Measurements from ENCODE around the gene GRIFIN. TPM values are rescaled to one million over a fixed set of nuclear protein-coding genes. Genes with fewer than 3 reads are reported as not detected.

GRIFIN gene
- total RNA-seq, 1 donor from 2014 or later, result not detected

DNA sequence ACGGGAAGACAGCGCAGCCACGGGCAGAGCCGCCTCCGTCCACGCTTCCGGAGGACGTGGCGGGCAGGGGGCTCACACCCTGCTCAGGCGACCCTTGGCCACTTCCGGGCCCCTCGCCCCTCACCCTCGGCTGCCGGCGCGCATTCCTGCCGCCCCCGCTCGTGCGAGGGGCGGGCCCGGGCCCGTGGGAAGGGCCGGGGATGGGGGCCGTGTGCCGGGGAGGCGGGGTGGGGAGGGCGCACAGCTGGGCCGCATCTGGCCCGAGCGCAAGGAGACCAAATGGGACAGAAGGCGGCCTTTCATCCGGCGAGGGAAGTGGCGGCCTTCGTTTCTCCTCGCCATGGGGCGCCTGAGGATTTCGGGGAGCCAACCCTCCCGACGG is 42.5 kb upstream of the GRIFIN start:
- Mint-ChIP-seq H3K4me1 (ENCODE audit: low read depth) (peaks cover 35% of the 10 kb centered on the region), H3K9me3 (no peaks in the 10 kb centered on the region), H3K36me3 (ENCODE audit: low read depth) (peaks cover 2% of the 10 kb centered on the region), H3K27me3 (ENCODE audit: insufficient read depth) (no peaks in the 10 kb centered on the region), H3K4me3 (peak overlapping the region; percentile 69), H3K27ac (no peak overlapping the region)
- intact Hi-C loops (cut with micrococcal nuclease), result loop anchor here (1.0 kb wide), 4 partner anchors 10 to 113 kb away; partner anchors contain the start of genes BRAT1 and TTYH3
- DNase-seq (ENCODE audit: low spot score), result no peak

- Mint-ChIP-seq H3K27me3 (ENCODE audit: insufficient read depth) (peaks cover under 1% of the 10 kb centered on the region), H3K4me3 (peak overlapping the region; percentile 64), H3K27ac (peak overlapping the region; percentile 57), H3K36me3 (ENCODE audit: low read depth) (peaks cover 2% of the 10 kb centered on the region), H3K4me1 (ENCODE audit: low read depth) (peaks cover 35% of the 10 kb centered on the region), H3K9me3 (no peaks in the 10 kb centered on the region)
- intact Hi-C loops (cut with micrococcal nuclease), result no loop called here
- no peak for DNase-seq (ENCODE audit: low spot score)
These were observed 41.7 kb upstream of the GRIFIN start for GRCh38 chr7:2517678-2518507.

- peaks cover 5% of the 10 kb centered on the region for H3K27me3 Mint-ChIP-seq (ENCODE audit: insufficient read depth)
- H3K9me3 Mint-ChIP-seq, result no peaks in the 10 kb centered on the region
- intact Hi-C loops (cut with micrococcal nuclease), result no loop called here
- peak overlapping the region; percentile 64 for H3K4me3 Mint-ChIP-seq
- H3K4me1 Mint-ChIP-seq (ENCODE audit: low read depth), result peaks cover 37% of the 10 kb centered on the region
- no peak for DNase-seq (ENCODE audit: low spot score)
- peak overlapping the region; percentile 56 for H3K27ac Mint-ChIP-seq
- H3K36me3 Mint-ChIP-seq (ENCODE audit: low read depth), result no peaks in the 10 kb centered on the region
These were observed 40.8 kb upstream of the GRIFIN start for GRCh38 chr7:2517026-2517425.

GRCh38 chr7:2516194-2516555 is 40.0 kb upstream of the GRIFIN start:
- no peak overlapping the region for H3K27ac Mint-ChIP-seq
- no peaks in the 10 kb centered on the region for H3K9me3 Mint-ChIP-seq
- H3K27me3 Mint-ChIP-seq (ENCODE audit: insufficient read depth), result peaks cover 5% of the 10 kb centered on the region
- no peak for DNase-seq (ENCODE audit: low spot score)
- H3K4me1 Mint-ChIP-seq (ENCODE audit: low read depth), result peaks cover 35% of the 10 kb centered on the region
- intact Hi-C loops (cut with micrococcal nuclease), result no loop called here
- H3K4me3 Mint-ChIP-seq, result no peak overlapping the region
- H3K36me3 Mint-ChIP-seq (ENCODE audit: low read depth), result no peaks in the 10 kb centered on the region

DNA sequence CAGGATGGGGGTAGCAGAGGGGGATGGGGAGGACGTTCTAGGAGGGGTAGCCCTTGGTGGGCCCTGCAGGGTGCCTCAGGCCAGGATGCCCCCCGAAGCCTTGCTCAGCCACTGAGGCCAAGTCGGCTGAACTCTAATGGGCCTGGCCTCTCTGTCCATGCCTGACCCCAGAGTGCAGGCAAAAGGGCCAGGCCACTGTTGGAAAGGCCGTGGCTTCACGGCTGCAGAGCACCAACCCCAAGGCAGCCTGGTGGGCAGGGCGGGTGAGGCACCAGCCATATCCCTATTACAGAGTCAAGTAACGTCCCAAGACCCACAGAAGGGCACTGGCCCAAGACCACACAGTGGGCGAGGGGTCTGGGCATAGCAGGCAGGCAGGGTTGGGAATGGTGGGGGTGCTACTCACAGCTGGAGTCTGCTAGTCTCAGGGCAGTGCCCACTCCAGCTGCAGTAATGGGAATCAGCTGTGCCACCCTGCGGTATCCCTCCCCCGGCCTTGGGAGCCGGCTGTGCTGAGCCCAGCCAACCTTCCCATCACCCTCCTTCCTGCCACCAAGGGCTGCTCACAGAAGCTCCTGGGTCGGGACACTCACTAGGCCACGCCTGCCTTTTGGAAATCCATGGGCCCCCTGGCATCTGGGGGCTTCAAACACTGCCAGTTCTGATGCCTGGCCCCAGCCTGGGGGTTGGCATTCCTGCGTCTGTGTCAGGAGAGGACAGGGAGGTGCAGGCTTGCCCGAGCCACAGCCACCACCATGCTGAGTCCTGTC is 39.4 kb upstream of the GRIFIN start:
- peaks cover 34% of the 10 kb centered on the region for H3K4me1 Mint-ChIP-seq (ENCODE audit: low read depth)
- intact Hi-C loops (cut with micrococcal nuclease), result no loop called here
- H3K27ac Mint-ChIP-seq, result no peak overlapping the region
- no peak for DNase-seq (ENCODE audit: low spot score)
- peaks cover 5% of the 10 kb centered on the region for H3K27me3 Mint-ChIP-seq (ENCODE audit: insufficient read depth)
- no peaks in the 10 kb centered on the region for H3K36me3 Mint-ChIP-seq (ENCODE audit: low read depth)
- no peak overlapping the region for H3K4me3 Mint-ChIP-seq
- H3K9me3 Mint-ChIP-seq, result no peaks in the 10 kb centered on the region

DNA sequence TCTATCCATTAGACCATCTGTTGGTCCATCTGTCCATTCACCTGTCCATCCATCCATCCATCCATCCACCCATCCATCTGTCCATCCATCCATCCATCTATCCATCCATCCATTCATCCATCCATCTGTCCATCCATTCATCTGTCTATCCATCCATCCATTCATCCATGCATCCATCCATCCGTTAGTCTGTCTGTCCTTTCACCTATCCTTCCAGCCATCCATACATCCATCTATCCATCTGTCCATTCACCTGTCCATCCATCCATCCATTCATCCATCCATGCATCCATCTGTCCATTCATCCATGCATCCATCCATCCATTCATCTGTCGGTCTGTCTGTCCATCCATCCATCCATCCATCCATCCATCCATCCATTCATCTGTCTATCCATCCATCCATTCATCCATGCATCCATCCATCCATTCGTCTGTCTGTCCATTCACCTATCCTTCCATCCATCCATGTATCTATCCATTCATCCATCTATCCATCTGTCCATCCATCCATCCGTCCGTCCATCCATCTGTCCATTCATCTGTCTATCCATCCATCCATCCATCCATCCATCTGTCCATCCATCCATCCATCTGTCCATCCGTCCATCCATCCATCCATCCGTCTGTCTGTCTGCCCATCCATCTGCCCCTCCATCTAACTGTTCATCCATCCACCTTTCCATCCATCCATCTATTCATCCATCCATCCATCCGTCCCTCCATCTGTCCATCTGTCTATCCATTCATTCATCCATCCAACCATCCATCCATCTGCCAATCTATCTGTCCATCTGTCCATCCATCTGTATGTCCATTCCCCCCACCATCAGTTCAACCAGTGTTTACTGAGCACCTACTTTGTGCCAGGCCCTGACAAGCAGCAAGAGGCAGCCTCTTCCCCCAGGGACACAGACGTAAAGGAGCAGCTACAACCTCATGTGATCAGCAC is 38.5 kb upstream of the GRIFIN start:
- no peak overlapping the region for H3K4me3 Mint-ChIP-seq
- no peak for DNase-seq (ENCODE audit: low spot score)
- no peak overlapping the region for H3K27ac Mint-ChIP-seq
- no peaks in the 10 kb centered on the region for H3K9me3 Mint-ChIP-seq
- peaks cover 35% of the 10 kb centered on the region for H3K4me1 Mint-ChIP-seq (ENCODE audit: low read depth)
- H3K27me3 Mint-ChIP-seq (ENCODE audit: insufficient read depth), result peaks cover 5% of the 10 kb centered on the region
- no peaks in the 10 kb centered on the region for H3K36me3 Mint-ChIP-seq (ENCODE audit: low read depth)
- intact Hi-C loops (cut with micrococcal nuclease), result no loop called here

- intact Hi-C loops (cut with micrococcal nuclease), result no loop called here
- Mint-ChIP-seq H3K4me3 (no peak overlapping the region), H3K4me1 (ENCODE audit: low read depth) (peaks cover 43% of the 10 kb centered on the region), H3K27ac (no peak overlapping the region), H3K36me3 (ENCODE audit: low read depth) (no peaks in the 10 kb centered on the region), H3K9me3 (no peaks in the 10 kb centered on the region), H3K27me3 (ENCODE audit: insufficient read depth) (peaks cover 5% of the 10 kb centered on the region)
- DNase-seq (ENCODE audit: low spot score), result no peak
These were observed 37.5 kb upstream of the GRIFIN start for GRCh38 chr7:2513702-2514101.

DNA sequence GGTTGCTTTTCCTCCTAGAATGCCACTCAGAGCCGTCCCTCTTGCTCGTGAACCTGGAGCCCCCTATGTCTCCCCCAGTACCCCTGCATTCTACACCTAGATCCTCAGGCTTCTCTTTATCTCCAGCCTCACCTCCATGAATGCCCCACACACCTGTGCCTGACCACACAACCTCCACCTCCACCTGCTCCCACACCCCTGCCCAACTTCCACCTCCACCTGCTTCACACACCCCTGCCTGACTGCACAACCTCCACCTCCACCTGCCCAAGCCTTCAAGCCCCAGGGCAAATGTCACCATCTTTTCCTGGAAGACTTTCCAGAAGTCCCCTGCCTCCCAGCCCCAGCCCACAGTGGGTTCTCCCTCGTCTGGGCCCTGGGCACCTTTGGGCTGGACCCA is 36.5 kb upstream of the GRIFIN start:
- Mint-ChIP-seq H3K9me3 (no peaks in the 10 kb centered on the region), H3K27me3 (ENCODE audit: insufficient read depth) (peaks cover 5% of the 10 kb centered on the region), H3K36me3 (ENCODE audit: low read depth) (no peaks in the 10 kb centered on the region), H3K4me3 (no peak overlapping the region), H3K4me1 (ENCODE audit: low read depth) (peaks cover 49% of the 10 kb centered on the region), H3K27ac (peak overlapping the region; percentile 89)
- intact Hi-C loops (cut with micrococcal nuclease), result no loop called here
- DNase-seq (ENCODE audit: low spot score), result no peak

- Mint-ChIP-seq H3K4me3 (peak overlapping the region; percentile 26), H3K27me3 (ENCODE audit: insufficient read depth) (peaks cover 5% of the 10 kb centered on the region), H3K4me1 (ENCODE audit: low read depth) (peaks cover 44% of the 10 kb centered on the region), H3K9me3 (no peaks in the 10 kb centered on the region), H3K27ac (peak overlapping the region; percentile 89), H3K36me3 (ENCODE audit: low read depth) (no peaks in the 10 kb centered on the region)
- DNase-seq (ENCODE audit: low spot score), result no peak
- intact Hi-C loops (cut with micrococcal nuclease), result no loop called here
These were observed 36.0 kb upstream of the GRIFIN start for GRCh38 chr7:2512179-2512661.

GRCh38 chr7:2511769-2512168 is 35.6 kb upstream of the GRIFIN start:
- peaks cover 5% of the 10 kb centered on the region for H3K27me3 Mint-ChIP-seq (ENCODE audit: insufficient read depth)
- no peaks in the 10 kb centered on the region for H3K9me3 Mint-ChIP-seq
- H3K4me3 Mint-ChIP-seq, result peak overlapping the region; percentile 26
- peak overlapping the region; percentile 89 for H3K27ac Mint-ChIP-seq
- H3K4me1 Mint-ChIP-seq (ENCODE audit: low read depth), result peaks cover 42% of the 10 kb centered on the region
- intact Hi-C loops (cut with micrococcal nuclease), result no loop called here
- DNase-seq (ENCODE audit: low spot score), result no peak
- no peaks in the 10 kb centered on the region for H3K36me3 Mint-ChIP-seq (ENCODE audit: low read depth)

DNA sequence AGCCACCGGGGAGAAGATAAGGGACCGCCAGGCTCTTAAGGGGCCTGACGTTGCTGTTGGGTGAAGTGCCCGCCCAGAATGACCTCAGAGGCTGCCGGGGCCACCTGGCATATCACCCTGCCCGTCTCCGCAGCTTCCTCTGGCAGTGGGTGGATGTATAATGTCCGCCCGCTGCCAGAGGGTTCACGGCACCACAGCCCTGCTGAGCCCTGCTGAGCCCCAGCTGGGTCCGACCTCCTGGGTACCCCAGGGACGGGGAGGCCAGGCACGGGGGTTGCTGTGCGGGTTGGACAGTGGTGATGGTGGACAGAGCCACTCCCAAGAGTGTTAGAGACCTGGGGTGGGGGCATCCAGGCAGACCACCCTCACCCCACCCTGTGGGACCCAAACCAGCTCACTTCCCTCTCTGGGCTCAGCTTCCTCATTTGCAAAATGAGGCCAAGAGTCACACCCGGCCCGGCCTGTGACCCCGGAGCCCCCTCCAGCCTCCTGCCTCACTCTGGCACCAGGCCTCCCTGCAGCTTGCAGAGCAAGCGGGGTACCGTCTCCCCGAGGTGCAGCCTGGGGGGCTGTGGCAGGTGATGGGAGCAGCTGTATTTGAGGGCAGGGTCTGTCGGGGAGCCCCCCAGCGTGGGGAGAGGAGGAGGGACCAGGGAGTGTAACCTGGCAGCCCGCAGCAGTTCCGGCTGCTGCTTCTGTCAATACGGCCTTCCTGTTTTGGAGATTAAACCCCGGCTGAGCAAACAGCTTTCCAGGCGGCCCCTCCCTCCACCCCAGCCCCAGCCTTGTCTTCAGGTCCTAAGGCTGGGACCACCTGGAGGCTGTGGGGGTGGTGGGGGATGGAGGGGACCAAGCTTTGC is 34.9 kb upstream of the GRIFIN start:
- Mint-ChIP-seq H3K36me3 (ENCODE audit: low read depth) (no peaks in the 10 kb centered on the region), H3K27me3 (ENCODE audit: insufficient read depth) (peaks cover 5% of the 10 kb centered on the region), H3K9me3 (no peaks in the 10 kb centered on the region), H3K4me1 (ENCODE audit: low read depth) (peaks cover 42% of the 10 kb centered on the region), H3K27ac (peak overlapping the region; percentile 62), H3K4me3 (peak overlapping the region; percentile 35)
- intact Hi-C loops (cut with micrococcal nuclease), result no loop called here
- peak; percentile 25 for DNase-seq (ENCODE audit: low spot score)
